ENCODE measurements around the gene SLC4A9.

The SLC4A9 gene

DNA sequence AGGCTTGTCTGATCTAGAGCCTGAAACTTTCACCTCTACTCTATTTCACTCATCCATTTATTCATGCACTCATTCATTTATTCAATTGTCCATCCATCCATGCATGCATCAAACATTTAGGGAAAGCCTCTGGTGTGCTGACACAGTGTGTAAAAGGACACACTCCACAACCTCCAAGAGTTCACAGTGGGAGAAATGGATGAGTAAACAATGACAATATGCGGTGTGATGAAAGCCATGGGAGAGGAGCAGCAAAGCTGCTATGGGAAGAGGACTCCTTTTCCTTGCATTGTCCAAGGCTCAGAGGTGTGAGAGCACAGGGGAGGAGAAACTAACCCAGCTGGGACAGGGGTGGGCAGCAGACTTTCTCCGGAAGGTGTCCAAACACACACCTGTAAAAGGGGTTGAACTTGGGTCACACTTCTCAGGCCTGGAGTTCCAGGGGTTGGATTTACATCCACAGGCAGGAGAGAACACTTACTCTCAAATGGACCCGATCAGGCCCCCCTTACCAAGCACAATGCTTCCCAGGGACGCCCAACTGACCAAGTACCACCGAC, 35.9 kb upstream of the SLC4A9 start:
- no peaks in the 10 kb centered on the region for H3K27me3 ChIP-seq (ENCODE audit: control insufficient read depth in 1 of 2, insufficient read depth in 2 of 2, low read length in 2 of 2)
- H3K27ac ChIP-seq (ENCODE audit: low read depth, low read length), result no peak overlapping the region
- H3K4me3 ChIP-seq (ENCODE audit: low read depth in 1 of 2, low read length in 2 of 2), result no peak overlapping the region
- no peaks in the 10 kb centered on the region for H3K9me3 ChIP-seq (ENCODE audit: control insufficient read depth in 1 of 2, low read length in 2 of 2)
- no peak overlapping the region for H3K9ac ChIP-seq (ENCODE audit: low read depth in 1 of 2, low read length in 2 of 2)
- peaks cover 0 to 23% of the 10 kb centered on the region in 2 donors for H3K4me1 ChIP-seq (ENCODE audit: control insufficient read depth in 1 of 2, insufficient read depth in 2 of 2, low read length in 2 of 2)
- H3K36me3 ChIP-seq (ENCODE audit: control insufficient read depth in 1 of 2, insufficient read depth in 2 of 2, low read length in 2 of 2), result no peaks in the 10 kb centered on the region

DNA sequence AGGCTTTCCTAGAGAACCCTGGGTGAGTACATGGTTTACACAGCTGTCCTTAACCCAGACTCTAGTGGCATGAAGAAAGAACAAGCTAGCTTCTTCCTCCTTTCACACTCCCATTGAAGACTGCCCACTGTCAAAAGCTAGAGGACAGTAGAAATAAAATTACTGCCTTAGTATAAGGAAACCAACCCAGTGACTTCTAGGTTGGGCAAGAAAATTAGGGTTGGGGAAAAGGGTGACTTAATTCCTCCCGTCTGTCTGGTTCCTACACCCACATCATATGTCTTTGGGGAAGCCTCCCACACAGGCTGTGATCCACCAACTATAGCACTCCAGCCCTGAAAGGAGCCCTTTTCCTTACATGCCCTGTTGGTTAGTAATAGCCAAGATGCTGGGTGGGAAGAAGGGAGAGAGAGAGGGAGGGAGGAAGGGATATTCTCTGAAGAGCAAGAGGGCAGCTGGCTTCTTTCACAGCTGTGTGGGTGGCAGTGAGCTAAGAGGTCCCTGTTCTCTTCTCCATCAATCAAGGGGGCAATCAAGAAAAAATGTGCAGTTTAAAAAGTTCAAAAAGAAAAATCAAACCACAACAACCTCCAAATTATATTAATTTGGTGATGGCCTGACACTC, 35.3 kb upstream of the SLC4A9 start:
- no peak overlapping the region for H3K9ac ChIP-seq (ENCODE audit: low read depth in 1 of 2, low read length in 2 of 2)
- no peak overlapping the region for H3K27ac ChIP-seq (ENCODE audit: low read depth, low read length)
- H3K4me3 ChIP-seq (ENCODE audit: low read depth in 1 of 2, low read length in 2 of 2), result no peak overlapping the region
- H3K9me3 ChIP-seq (ENCODE audit: control insufficient read depth in 1 of 2, low read length in 2 of 2), result no peaks in the 10 kb centered on the region
- no peaks in the 10 kb centered on the region for H3K36me3 ChIP-seq (ENCODE audit: control insufficient read depth in 1 of 2, insufficient read depth in 2 of 2, low read length in 2 of 2)
- H3K4me1 ChIP-seq (ENCODE audit: control insufficient read depth in 1 of 2, insufficient read depth in 2 of 2, low read length in 2 of 2), result peaks cover 0 to 23% of the 10 kb centered on the region in 2 donors
- H3K27me3 ChIP-seq (ENCODE audit: control insufficient read depth in 1 of 2, insufficient read depth in 2 of 2, low read length in 2 of 2), result no peaks in the 10 kb centered on the region

DNA sequence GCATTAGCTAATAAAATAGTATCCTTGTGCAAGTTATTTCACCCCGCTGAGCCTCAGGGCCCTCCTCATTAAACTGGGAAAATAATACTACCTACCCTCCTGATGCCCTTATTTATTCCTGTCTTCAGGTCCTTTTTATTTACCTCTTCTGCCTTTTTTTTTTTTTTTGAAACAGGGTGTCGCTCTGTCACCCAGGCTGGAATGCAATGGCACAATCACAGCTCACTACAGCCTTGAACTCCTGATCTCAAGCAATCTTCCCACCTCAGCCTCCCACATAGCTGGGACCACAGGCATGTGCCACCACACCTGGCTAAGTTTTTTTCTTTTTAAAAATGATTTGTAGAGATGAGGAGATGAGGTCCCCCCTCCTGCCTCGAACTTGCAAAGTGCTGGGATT, 34.5 kb upstream of the SLC4A9 start:
- Histone ChIP-seq H3K27me3 (ENCODE audit: control insufficient read depth in 1 of 2, insufficient read depth in 2 of 2, low read length in 2 of 2) (no peaks in the 10 kb centered on the region), H3K36me3 (ENCODE audit: control insufficient read depth in 1 of 2, insufficient read depth in 2 of 2, low read length in 2 of 2) (no peaks in the 10 kb centered on the region), H3K4me3 (ENCODE audit: low read depth in 1 of 2, low read length in 2 of 2) (no peak overlapping the region), H3K9me3 (ENCODE audit: control insufficient read depth in 1 of 2, low read length in 2 of 2) (no peaks in the 10 kb centered on the region), H3K4me1 (ENCODE audit: control insufficient read depth in 1 of 2, insufficient read depth in 2 of 2, low read length in 2 of 2) (peaks cover 0 to 23% of the 10 kb centered on the region in 2 donors), H3K9ac (ENCODE audit: low read depth in 1 of 2, low read length in 2 of 2) (no peak overlapping the region), H3K27ac (ENCODE audit: low read depth, low read length) (no peak overlapping the region)

DNA sequence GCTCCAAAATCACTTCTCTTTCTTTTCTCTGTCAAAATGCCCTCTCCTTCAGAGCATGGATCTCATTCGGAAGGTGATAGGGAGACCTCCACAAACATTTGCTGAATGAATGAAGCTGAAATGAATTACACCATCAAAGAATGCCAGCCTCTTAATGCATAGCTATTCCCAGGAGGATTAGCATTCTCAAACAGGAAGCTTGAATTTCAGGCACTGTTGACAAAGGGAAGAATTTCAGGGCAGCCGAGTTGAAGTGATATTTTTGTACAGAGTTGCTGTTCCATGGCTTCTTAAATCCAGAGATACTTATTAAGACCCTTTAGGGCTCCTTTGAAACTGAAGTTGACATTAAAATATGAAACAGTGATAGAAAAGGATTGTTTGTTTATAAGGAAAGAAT, 32.4 kb upstream of the SLC4A9 start:
- Histone ChIP-seq H3K4me1 (ENCODE audit: control insufficient read depth in 1 of 2, insufficient read depth in 2 of 2, low read length in 2 of 2) (peaks cover 0 to 14% of the 10 kb centered on the region in 2 donors), H3K4me3 (ENCODE audit: low read depth in 1 of 2, low read length in 2 of 2) (no peak overlapping the region), H3K27ac (ENCODE audit: low read depth, low read length) (no peak overlapping the region)

DNA sequence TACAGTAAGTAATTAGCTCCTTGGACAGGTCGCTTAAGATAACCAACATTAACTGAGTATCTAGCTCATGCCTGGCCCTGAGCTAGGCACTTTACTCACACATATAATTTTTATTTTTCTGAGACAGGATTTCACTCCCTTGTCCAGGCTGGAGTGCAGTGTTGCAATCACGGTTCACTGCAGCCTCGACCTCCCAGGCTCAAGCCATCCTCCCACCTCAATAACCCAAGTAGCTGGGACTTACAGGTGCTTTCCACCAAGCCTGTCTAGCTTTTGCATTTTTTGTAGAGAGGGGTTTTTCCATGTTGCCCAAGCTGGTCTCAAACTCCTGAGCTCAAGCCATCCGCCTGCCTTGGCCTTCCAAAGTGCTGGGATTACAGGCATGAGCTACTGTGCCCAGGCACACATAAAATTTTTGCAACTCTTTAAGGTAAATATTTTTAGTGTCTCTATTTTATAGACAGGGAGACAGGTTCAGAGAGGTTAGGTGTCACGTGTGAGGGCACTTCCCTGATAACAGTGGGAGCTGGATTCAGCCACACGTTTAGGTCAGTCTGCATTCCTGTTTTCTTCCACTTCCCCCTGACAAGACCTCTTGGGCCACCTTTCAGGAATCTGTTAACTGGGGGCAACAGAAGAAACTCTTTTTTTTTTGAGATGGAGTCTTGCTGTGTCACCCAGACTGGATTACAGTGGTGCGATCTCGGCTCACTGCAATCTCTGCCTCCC, 31.8 kb upstream of the SLC4A9 start:
- peaks cover 1 to 12% of the 10 kb centered on the region in 2 donors for H3K36me3 ChIP-seq (ENCODE audit: control insufficient read depth in 1 of 2, insufficient read depth in 2 of 2, low read length in 2 of 2)
- no peak overlapping the region for H3K4me3 ChIP-seq (ENCODE audit: low read depth in 1 of 2, low read length in 2 of 2)
- H3K9ac ChIP-seq (ENCODE audit: low read depth in 1 of 2, low read length in 2 of 2), result no peak overlapping the region
- peaks cover 0 to 11% of the 10 kb centered on the region in 2 donors for H3K4me1 ChIP-seq (ENCODE audit: control insufficient read depth in 1 of 2, insufficient read depth in 2 of 2, low read length in 2 of 2)
- H3K27me3 ChIP-seq (ENCODE audit: control insufficient read depth in 1 of 2, insufficient read depth in 2 of 2, low read length in 2 of 2), result no peaks in the 10 kb centered on the region
- H3K27ac ChIP-seq (ENCODE audit: low read depth, low read length), result no peak overlapping the region
- H3K9me3 ChIP-seq (ENCODE audit: control insufficient read depth in 1 of 2, low read length in 2 of 2), result no peaks in the 10 kb centered on the region

More for the DNA sequence above, 32.4 kb upstream of the SLC4A9 start:
- Histone ChIP-seq H3K9me3 (ENCODE audit: control insufficient read depth in 1 of 2, low read length in 2 of 2) (no peaks in the 10 kb centered on the region), H3K9ac (ENCODE audit: low read depth in 1 of 2, low read length in 2 of 2) (no peak overlapping the region), H3K27me3 (ENCODE audit: control insufficient read depth in 1 of 2, insufficient read depth in 2 of 2, low read length in 2 of 2) (no peaks in the 10 kb centered on the region), H3K36me3 (ENCODE audit: control insufficient read depth in 1 of 2, insufficient read depth in 2 of 2, low read length in 2 of 2) (peaks cover 0 to 6% of the 10 kb centered on the region in 2 donors)

DNA sequence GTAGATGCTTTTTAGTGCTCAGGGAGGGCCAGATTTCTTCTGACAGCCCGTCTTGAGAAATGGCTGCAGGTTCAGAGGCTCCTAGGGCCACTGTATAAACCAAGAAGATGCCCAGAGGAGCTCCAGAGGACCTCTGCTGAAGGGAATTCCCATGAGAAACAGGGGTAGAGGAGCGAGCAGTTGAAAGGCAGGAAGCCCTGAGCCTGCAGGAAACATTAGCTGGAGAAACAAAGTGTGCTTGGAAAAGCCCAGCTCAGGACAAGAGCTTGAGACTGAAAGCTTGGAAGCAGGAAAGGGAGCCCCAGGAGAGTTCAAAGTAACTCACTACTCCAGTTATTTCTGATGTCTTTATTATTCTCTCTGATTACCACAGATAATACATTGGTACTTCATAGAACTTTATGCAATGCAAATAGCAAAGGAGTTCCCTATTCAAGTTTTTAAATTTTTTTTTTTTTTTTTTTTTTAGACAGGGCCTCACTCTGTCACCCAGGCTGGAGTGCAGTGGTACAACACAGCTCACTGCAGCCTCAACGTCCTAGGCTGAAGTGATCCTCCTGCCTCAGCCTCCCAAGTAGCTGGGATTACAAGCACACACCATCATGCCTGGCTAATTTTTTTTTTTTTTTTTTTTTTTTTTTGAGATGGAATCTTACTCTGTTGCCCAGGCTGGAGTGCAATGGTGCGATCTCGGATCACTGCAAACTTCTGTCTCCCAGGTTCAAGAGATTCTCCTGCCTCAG, 30.1 kb upstream of the SLC4A9 start:
- no peaks in the 10 kb centered on the region for H3K27me3 ChIP-seq (ENCODE audit: control insufficient read depth in 1 of 2, insufficient read depth in 2 of 2, low read length in 2 of 2)
- no peak overlapping the region for H3K9ac ChIP-seq (ENCODE audit: low read depth in 1 of 2, low read length in 2 of 2)
- H3K4me1 ChIP-seq (ENCODE audit: control insufficient read depth in 1 of 2, insufficient read depth in 2 of 2, low read length in 2 of 2), result no peaks in the 10 kb centered on the region
- H3K9me3 ChIP-seq (ENCODE audit: control insufficient read depth in 1 of 2, low read length in 2 of 2), result no peaks in the 10 kb centered on the region
- H3K4me3 ChIP-seq (ENCODE audit: low read depth in 1 of 2, low read length in 2 of 2), result no peak overlapping the region
- H3K36me3 ChIP-seq (ENCODE audit: control insufficient read depth in 1 of 2, insufficient read depth in 2 of 2, low read length in 2 of 2), result peaks cover 9 to 22% of the 10 kb centered on the region in 2 donors
- no peak overlapping the region for H3K27ac ChIP-seq (ENCODE audit: low read depth, low read length)

DNA sequence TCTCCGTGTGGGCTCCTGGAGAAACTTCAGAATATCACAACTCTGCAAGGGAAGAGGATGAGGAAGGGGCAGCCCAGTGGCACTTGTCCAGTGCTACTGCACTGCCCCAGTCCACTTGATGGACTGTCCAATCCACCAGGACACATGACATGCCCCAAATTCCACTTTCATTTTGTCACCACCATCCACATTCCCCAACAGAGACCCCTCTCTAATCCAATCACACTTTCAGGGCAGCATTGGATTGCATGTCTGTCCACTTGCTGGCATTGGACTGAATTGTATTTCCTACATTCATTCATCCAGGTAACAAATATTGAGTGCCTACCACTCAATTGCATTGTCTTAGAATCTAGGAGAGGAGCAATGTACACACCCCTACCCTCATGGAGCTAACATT, 28.4 kb upstream of the SLC4A9 start:
- Histone ChIP-seq H3K27me3 (ENCODE audit: control insufficient read depth in 1 of 2, insufficient read depth in 2 of 2, low read length in 2 of 2) (no peaks in the 10 kb centered on the region), H3K27ac (ENCODE audit: low read depth, low read length) (no peak overlapping the region), H3K36me3 (ENCODE audit: control insufficient read depth in 1 of 2, insufficient read depth in 2 of 2, low read length in 2 of 2) (peaks cover 9 to 34% of the 10 kb centered on the region in 2 donors), H3K9me3 (ENCODE audit: control insufficient read depth in 1 of 2, low read length in 2 of 2) (no peaks in the 10 kb centered on the region), H3K4me1 (ENCODE audit: control insufficient read depth in 1 of 2, insufficient read depth in 2 of 2, low read length in 2 of 2) (no peaks in the 10 kb centered on the region), H3K9ac (ENCODE audit: low read depth in 1 of 2, low read length in 2 of 2) (no peak overlapping the region), H3K4me3 (ENCODE audit: low read depth in 1 of 2, low read length in 2 of 2) (no peak overlapping the region)

DNA sequence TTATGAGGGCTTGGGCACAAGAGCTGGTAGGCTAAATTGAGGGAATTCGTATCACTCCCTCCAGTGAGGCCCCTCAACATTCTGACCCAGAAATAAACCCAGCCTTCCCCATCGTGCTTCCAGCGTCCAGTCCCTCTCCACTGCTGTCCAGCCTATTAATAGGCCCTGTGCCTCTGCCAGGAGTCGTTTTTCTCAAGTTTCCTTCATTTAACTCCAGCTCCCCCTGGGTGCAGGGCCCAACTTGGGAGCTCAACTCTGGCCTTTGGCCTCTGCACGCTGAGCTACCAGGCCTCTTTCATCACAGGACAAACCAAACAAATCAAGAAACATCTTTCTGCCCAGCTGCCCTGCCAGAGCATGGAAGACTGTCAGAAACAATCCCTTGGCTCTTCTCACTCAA, 23.6 kb upstream of the SLC4A9 start:
- Histone ChIP-seq H3K9ac (ENCODE audit: low read depth in 1 of 2, low read length in 2 of 2) (no peak overlapping the region), H3K9me3 (ENCODE audit: control insufficient read depth in 1 of 2, low read length in 2 of 2) (no peaks in the 10 kb centered on the region), H3K4me3 (ENCODE audit: low read depth in 1 of 2, low read length in 2 of 2) (no peak overlapping the region), H3K4me1 (ENCODE audit: control insufficient read depth in 1 of 2, insufficient read depth in 2 of 2, low read length in 2 of 2) (peaks cover 0 to 2% of the 10 kb centered on the region in 2 donors), H3K36me3 (ENCODE audit: control insufficient read depth in 1 of 2, insufficient read depth in 2 of 2, low read length in 2 of 2) (peaks cover 19 to 51% of the 10 kb centered on the region in 2 donors), H3K27ac (ENCODE audit: low read depth, low read length) (no peak overlapping the region), H3K27me3 (ENCODE audit: control insufficient read depth in 1 of 2, insufficient read depth in 2 of 2, low read length in 2 of 2) (no peaks in the 10 kb centered on the region)

DNA sequence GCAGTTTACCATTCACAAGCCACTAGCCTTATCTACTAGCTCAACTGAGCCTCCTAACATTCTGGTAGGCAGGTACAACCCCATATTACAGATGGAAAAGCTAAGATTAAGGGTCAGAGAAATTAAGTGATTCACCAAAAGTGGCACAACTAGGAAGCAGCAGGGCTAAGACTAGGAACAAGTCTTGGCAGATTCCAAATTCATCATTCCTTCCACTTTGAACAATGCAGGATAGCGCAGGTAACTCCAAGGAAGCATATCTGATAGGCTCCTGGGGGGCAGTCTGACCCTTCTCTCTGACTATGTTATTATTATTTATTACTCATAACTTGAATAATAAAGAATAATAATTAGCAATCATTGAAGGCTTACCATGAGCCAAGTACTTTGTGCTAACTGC, 22.1 kb upstream of the SLC4A9 start:
- Histone ChIP-seq H3K4me3 (ENCODE audit: low read depth in 1 of 2, low read length in 2 of 2) (no peak overlapping the region), H3K27ac (ENCODE audit: low read depth, low read length) (no peak overlapping the region), H3K36me3 (ENCODE audit: control insufficient read depth in 1 of 2, insufficient read depth in 2 of 2, low read length in 2 of 2) (peaks cover 24 to 54% of the 10 kb centered on the region in 2 donors), H3K27me3 (ENCODE audit: control insufficient read depth in 1 of 2, insufficient read depth in 2 of 2, low read length in 2 of 2) (no peaks in the 10 kb centered on the region), H3K4me1 (ENCODE audit: control insufficient read depth in 1 of 2, insufficient read depth in 2 of 2, low read length in 2 of 2) (peaks cover 3 to 11% of the 10 kb centered on the region in 2 donors), H3K9ac (ENCODE audit: low read depth in 1 of 2, low read length in 2 of 2) (no peak overlapping the region), H3K9me3 (ENCODE audit: control insufficient read depth in 1 of 2, low read length in 2 of 2) (no peaks in the 10 kb centered on the region)

DNA sequence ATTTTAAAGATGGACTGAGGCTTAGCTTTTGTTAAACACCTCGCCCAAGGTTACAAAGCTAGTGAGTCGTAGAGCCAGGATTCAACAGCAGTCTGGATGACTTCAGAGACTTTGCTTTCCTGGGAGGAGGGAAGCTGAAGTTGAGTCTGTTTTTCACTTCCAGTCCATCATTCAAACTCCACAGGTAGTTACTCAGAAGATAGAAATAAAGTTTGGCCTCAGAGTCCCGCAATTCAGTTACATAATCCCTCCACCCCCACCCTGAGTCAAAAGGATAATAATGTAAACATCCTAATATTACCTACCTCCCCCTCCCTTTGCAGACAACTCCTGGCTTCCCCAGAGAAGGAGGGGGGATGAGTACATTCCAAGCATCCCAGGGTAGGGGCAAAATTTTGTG, 21.7 kb upstream of the SLC4A9 start:
- Histone ChIP-seq H3K36me3 (ENCODE audit: control insufficient read depth in 1 of 2, insufficient read depth in 2 of 2, low read length in 2 of 2) (peaks cover 25 to 51% of the 10 kb centered on the region in 2 donors), H3K4me3 (ENCODE audit: low read depth in 1 of 2, low read length in 2 of 2) (no peak overlapping the region), H3K9me3 (ENCODE audit: control insufficient read depth in 1 of 2, low read length in 2 of 2) (no peaks in the 10 kb centered on the region), H3K9ac (ENCODE audit: low read depth in 1 of 2, low read length in 2 of 2) (no peak overlapping the region), H3K27ac (ENCODE audit: low read depth, low read length) (no peak overlapping the region), H3K4me1 (ENCODE audit: control insufficient read depth in 1 of 2, insufficient read depth in 2 of 2, low read length in 2 of 2) (peaks cover 7 to 11% of the 10 kb centered on the region in 2 donors), H3K27me3 (ENCODE audit: control insufficient read depth in 1 of 2, insufficient read depth in 2 of 2, low read length in 2 of 2) (no peaks in the 10 kb centered on the region)
